SK-N-MC (cell line): ENCODE results near the gene RNF213.

Experiments
- EZH2 ChIP-seq: fragments of 200-600 bp; sonication (generic); IDR thresholded peaks from one replicate; pipeline ENCODE4 v1.6.1; 2017; ENCODE audit warnings: antibody characterized with exemption
- POLR2AphosphoS5 ChIP-seq: IDR thresholded peaks from 2 replicates; pipeline ENCODE4 v1.6.1; 2012; ENCODE audit warnings: mild to moderate bottlenecking, low read depth, low read length, borderline replicate concordance

GRCh38 chr17:80225230-80225629 is 35.4 kb upstream of the RNF213 start:
- TF ChIP-seq POLR2AphosphoS5 = no peak
- TF ChIP-seq EZH2 = no peak
